ENCODE data around the gene UNC13C. TPM values are rescaled to one million over a fixed set of nuclear protein-coding genes. Genes with fewer than 3 reads are reported as not detected.

The UNC13C gene
- total RNA-seq, 1 donor from 2014 or later, result not detected

- no peak for TF ChIP-seq CTCF (IDR thresholded peaks at IDR 0.05)
- Mint-ChIP-seq H3K4me3 (no peak overlapping the region), H3K36me3 (ENCODE audit: low read depth) (no peaks in the 10 kb centered on the region), H3K4me1 (no peaks in the 10 kb centered on the region), H3K27me3 (no peaks in the 10 kb centered on the region), H3K27ac (no peak overlapping the region), H3K9me3 (peaks cover 2% of the 10 kb centered on the region)
- DNase-seq (no peak), ATAC-seq (ENCODE audit: low read depth) (no peak)
- CTCF ChIA-PET, result no interaction called here
- POLR2A ChIA-PET, result no interaction called here
- intact Hi-C loops (cut with micrococcal nuclease), result no loop called here
These were observed 172.0 kb downstream of the UNC13C start for GRCh38 chr15:54150255-54150654.

GRCh38 chr15:54159012-54159411 is 180.8 kb downstream of the UNC13C start:
- H3K27me3 Mint-ChIP-seq, result no peaks in the 10 kb centered on the region
- ATAC-seq (ENCODE audit: low read depth) (no peak), DNase-seq (no peak)
- H3K4me3 Mint-ChIP-seq, result no peak overlapping the region
- TF ChIP-seq CTCF (IDR thresholded peaks at IDR 0.05), result no peak
- H3K4me1 Mint-ChIP-seq, result no peaks in the 10 kb centered on the region
- H3K27ac Mint-ChIP-seq, result no peak overlapping the region
- ChIA-PET CTCF (no interaction called here), POLR2A (no interaction called here)
- intact Hi-C loops (cut with micrococcal nuclease), result no loop called here
- peaks cover 2% of the 10 kb centered on the region for H3K9me3 Mint-ChIP-seq
- H3K36me3 Mint-ChIP-seq (ENCODE audit: low read depth), result no peaks in the 10 kb centered on the region

- no peaks in the 10 kb centered on the region for H3K4me1 Mint-ChIP-seq
- no peaks in the 10 kb centered on the region for H3K36me3 Mint-ChIP-seq (ENCODE audit: low read depth)
- ChIA-PET POLR2A (no interaction called here), CTCF (no interaction called here)
- H3K9me3 Mint-ChIP-seq, result no peaks in the 10 kb centered on the region
- no peaks in the 10 kb centered on the region for H3K27me3 Mint-ChIP-seq
- intact Hi-C loops (cut with micrococcal nuclease), result no loop called here
- DNase-seq (no peak), ATAC-seq (ENCODE audit: low read depth) (no peak)
- H3K27ac Mint-ChIP-seq, result no peak overlapping the region
- no peak overlapping the region for H3K4me3 Mint-ChIP-seq
- no peak for TF ChIP-seq CTCF (IDR thresholded peaks at IDR 0.05)
These were observed 209.1 kb downstream of the UNC13C start for GRCh38 chr15:54187325-54187724.

GRCh38 chr15:54197995-54198394 is 219.8 kb downstream of the UNC13C start:
- ATAC-seq (ENCODE audit: low read depth), result no peak
- no peaks in the 10 kb centered on the region for H3K4me1 Mint-ChIP-seq
- no peak overlapping the region for H3K4me3 Mint-ChIP-seq
- no peak for DNase-seq
- intact Hi-C loops (cut with micrococcal nuclease), result no loop called here
- no peaks in the 10 kb centered on the region for H3K36me3 Mint-ChIP-seq (ENCODE audit: low read depth)
- no peak overlapping the region for H3K27ac Mint-ChIP-seq
- no peak for TF ChIP-seq CTCF (IDR thresholded peaks at IDR 0.05)
- peaks cover 22% of the 10 kb centered on the region for H3K9me3 Mint-ChIP-seq
- POLR2A ChIA-PET, result no interaction called here
- CTCF ChIA-PET, result no interaction called here
- H3K27me3 Mint-ChIP-seq, result no peaks in the 10 kb centered on the region

- POLR2A ChIA-PET, result no interaction called here
- Mint-ChIP-seq H3K4me1 (no peaks in the 10 kb centered on the region), H3K36me3 (ENCODE audit: low read depth) (no peaks in the 10 kb centered on the region), H3K4me3 (no peak overlapping the region), H3K27me3 (no peaks in the 10 kb centered on the region), H3K27ac (no peak overlapping the region), H3K9me3 (peaks cover 14% of the 10 kb centered on the region)
- DNase-seq (no peak), ATAC-seq (ENCODE audit: low read depth) (no peak)
- TF ChIP-seq CTCF (IDR thresholded peaks at IDR 0.05), result no peak
- intact Hi-C loops (cut with micrococcal nuclease), result no loop called here
- CTCF ChIA-PET, result no interaction called here
These were observed 228.5 kb downstream of the UNC13C start for GRCh38 chr15:54206586-54207321.

All from activated B cell treated with CpG ODN at 0.5 μM for 24 hours (primary cell).